HCT116 (cell line): ENCODE results near the gene C10orf90. TPM values are rescaled to one million over a fixed set of nuclear protein-coding genes. Genes with fewer than 3 reads are reported as not detected.

Source experiments
- ATAC-seq: fragments of 200-7000 bp; cut with Tn5 transposase; 2 replicates; pipeline ENCODE4 v1.9.1; 2020; ENCODE audit warnings: mild to moderate bottlenecking, moderate library complexity
- BruUV-seq: library from RNA; stranded (reverse); fragments of 400-500 nt; replicated peaks from 2 replicates; lab custom pipeline; 2021; lab: Mats Ljungman, UMichigan
- CTCF ChIA-PET: fragments of 300-600 bp; sonication (Branson Sonifier 250); formaldehyde crosslinking; loops from one replicate; lab custom pipeline; 2021; ENCODE audit warnings: antibody characterized with exemption; lab: Charles Lee
- POLR2A ChIA-PET: fragments of 300-600, 350-600 bp; sonication (Branson Sonifier 250); formaldehyde crosslinking; loops from one replicate; lab custom pipeline; 2021; ENCODE audit warnings: antibody characterized with exemption; lab: Charles Lee
- RAD21 ChIA-PET, 2 experiments: fragments of 300-600 bp; sonication (Branson Sonifier 250); formaldehyde crosslinking; loops; one replicate each; lab custom pipeline; 2023; ENCODE audit warnings: low total read pairs in 2 of 2; ENCODE audit not compliant: uncharacterized antibody in 2 of 2, unreplicated experiment in 2 of 2, low non-redundant PET in 1 of 2; lab: Charles Lee
- DNase-seq: peaks from one replicate; pipeline ENCODE4 v3.0.0-alpha.2; 2010; ENCODE audit warnings: low read depth, low spot score
- H2AFZ ChIP-seq: fragments of 200-600 bp; shearing (Covaris generic), sonication (generic); 2 replicates; pipeline ENCODE4 v1.6.1; 2017; ENCODE audit warnings: low read depth, mixed run types, mixed read lengths, antibody characterized with exemption, low read length; ENCODE audit not compliant: poor library complexity, severe bottlenecking
- H3K27ac ChIP-seq: 2 replicates; pipeline ENCODE4 v1.5.1; 2012; ENCODE audit warnings: low read depth, low read length
- H3K27me3 ChIP-seq: fragments of 200-600 bp; sonication (generic); 2 replicates; pipeline ENCODE4 v1.6.1; 2016; ENCODE audit warnings: mixed run types, low read length, mixed read lengths; ENCODE audit not compliant: insufficient read depth
- H3K36me3 ChIP-seq, 2 experiments: fragments of 200-500 bp in 1 of 2; fragments of 200-600 bp in 1 of 2; sonication (Bioruptor generic) in 1 of 2; sonication (generic) in 1 of 2; 2 replicates each; pipeline versions ENCODE4 v1.5.1 to v1.6.1; 2014 to 2016; ENCODE audit warnings: low read length in 2 of 2, inconsistent platforms in 1 of 2, mixed read lengths in 1 of 2, mixed run types in 1 of 2; ENCODE audit not compliant: insufficient read depth in 2 of 2, control insufficient read depth in 1 of 2
- H3K4me1 ChIP-seq, 2 experiments: fragments of 200-600 bp in 1 of 2; sonication (generic) in 1 of 2; 2 replicates each; pipeline versions ENCODE4 v1.5.1 to v1.6.1; 2012 to 2017; ENCODE audit warnings: low read length in 2 of 2, inconsistent platforms in 1 of 2, mild to moderate bottlenecking in 1 of 2, mixed read lengths in 1 of 2, mixed run types in 1 of 2, moderate library complexity in 1 of 2; ENCODE audit not compliant: insufficient read depth in 2 of 2, control insufficient read depth in 1 of 2
- H3K4me2 ChIP-seq: fragments of 200-600 bp; sonication (generic); 2 replicates; pipeline ENCODE4 v1.6.1; 2017; ENCODE audit warnings: mixed run types, low read length, mixed read lengths
- H3K4me3 ChIP-seq, 2 experiments: fragments of 200-600 bp in 1 of 2; sonication (generic) in 1 of 2; replicated peaks in 1 of 2; 2 replicates each; pipeline ENCODE4 v1.5.1; 2011 to 2016; ENCODE audit warnings: low read length in 2 of 2, control low read depth in 1 of 2, low read depth in 1 of 2, mild to moderate bottlenecking in 1 of 2, mixed read lengths in 1 of 2, mixed run types in 1 of 2
- H3K79me2 ChIP-seq: fragments of 200-600 bp; sonication (generic); 2 replicates; pipeline ENCODE4 v1.6.1; 2017; ENCODE audit warnings: mild to moderate bottlenecking, mixed run types, low read length, moderate library complexity, mixed read lengths; ENCODE audit not compliant: insufficient read depth
- H3K9ac ChIP-seq: fragments of 200-600 bp; sonication (generic); 2 replicates; pipeline ENCODE4 v1.6.1; 2016; ENCODE audit warnings: low read length, mixed read lengths
- H3K9me2 ChIP-seq: fragments of 200-600 bp; sonication (generic), shearing (Covaris generic); 2 replicates; pipeline ENCODE4 v1.6.1; 2017; ENCODE audit warnings: mixed run types, mild to moderate bottlenecking, moderate library complexity; ENCODE audit not compliant: insufficient read depth
- H3K9me3 ChIP-seq, 2 experiments: fragments of 200-500 bp in 1 of 2; fragments of 200-600 bp in 1 of 2; sonication (Bioruptor generic) in 1 of 2; sonication (generic) in 1 of 2; 2 replicates each; pipeline ENCODE4 v1.6.1; 2014 to 2017; ENCODE audit warnings: low read length in 2 of 2, mixed read lengths in 2 of 2, inconsistent platforms in 1 of 2, low read depth in 1 of 2, mild to moderate bottlenecking in 1 of 2, mixed run types in 1 of 2, moderate library complexity in 1 of 2; ENCODE audit not compliant: control insufficient read depth in 1 of 2, insufficient read depth in 1 of 2
- H4K20me1 ChIP-seq: fragments of 200-600 bp; sonication (generic), shearing (Covaris generic); 2 replicates; pipeline ENCODE4 v1.6.1; 2017; ENCODE audit warnings: mixed run types, mild to moderate bottlenecking, moderate library complexity; ENCODE audit not compliant: insufficient read depth
- CBX3 ChIP-seq: IDR thresholded peaks from 2 replicates; pipeline ENCODE4 v1.6.1; 2012; ENCODE audit warnings: low read depth
- CEBPB ChIP-seq: IDR thresholded peaks from 2 replicates; pipeline ENCODE4 v1.6.1; 2012; ENCODE audit warnings: low read depth
- MAX ChIP-seq: IDR thresholded peaks from 2 replicates; pipeline ENCODE4 v1.6.1; 2012
- POLR2A ChIP-seq: IDR thresholded peaks from 2 replicates; pipeline ENCODE4 v1.7.0; 2011; ENCODE audit warnings: borderline replicate concordance; ENCODE audit not compliant: insufficient read depth, insufficient read length; ENCODE audit errors: extremely low read depth
- RAD21 ChIP-seq: IDR thresholded peaks from 2 replicates; pipeline ENCODE4 v1.6.1; 2012; ENCODE audit warnings: low read depth, mild to moderate bottlenecking
- SIN3A ChIP-seq: IDR thresholded peaks from 2 replicates; pipeline ENCODE4 v1.6.1; 2012; ENCODE audit warnings: low read depth
- SP1 ChIP-seq: IDR thresholded peaks from 2 replicates; pipeline ENCODE4 v1.6.1; 2012; ENCODE audit warnings: low read depth
- ZNF274 ChIP-seq: fragments of 200-500 bp; sonication (Bioruptor generic); IDR thresholded peaks from 2 replicates; pipeline ENCODE4 v1.6.1; 2014; ENCODE audit warnings: mild to moderate bottlenecking, low read depth, low read length, inconsistent platforms
- intact Hi-C: fragments of 100-400 bp; cut with micrococcal nuclease; formaldehyde crosslinking; loops from 2 replicates; pipeline ENCODE4 v1.10.0; 2022
- total RNA-seq: library from RNA; stranded (reverse); gene quantifications from one replicate; pipeline ENCODE4 v1.2.1, GENCODE V29; 2021; ENCODE audit not compliant: unreplicated experiment
- TF ChIP-seq, protein P1 (sequence below), 3 experiments: fragments of 200-600 bp in 1 of 3; sonication (generic) in 1 of 3; IDR thresholded peaks in 2 of 3; conservative IDR thresholded peaks in 1 of 3; 2 replicates each; pipeline ENCODE4 v1.5.1; 2012 to 2017; ENCODE audit warnings: low read depth in 2 of 3, low read length in 2 of 3, antibody characterized with exemption in 1 of 3, borderline replicate concordance in 1 of 3, control low read depth in 1 of 3, mild to moderate bottlenecking in 1 of 3, mixed read lengths in 1 of 3, mixed run types in 1 of 3, moderate library complexity in 1 of 3; ENCODE audit not compliant: insufficient read depth in 1 of 3

The C10orf90 gene
- total RNA-seq, 1 experiment from 2014 or later = not detected

GRCh38 chr10:126663880-126664279 lies 6.6 kb downstream of the C10orf90 start:
- peaks cover 58% of the 10 kb centered on the region for H3K27me3 ChIP-seq
- TF ChIP-seq, protein P1, sequence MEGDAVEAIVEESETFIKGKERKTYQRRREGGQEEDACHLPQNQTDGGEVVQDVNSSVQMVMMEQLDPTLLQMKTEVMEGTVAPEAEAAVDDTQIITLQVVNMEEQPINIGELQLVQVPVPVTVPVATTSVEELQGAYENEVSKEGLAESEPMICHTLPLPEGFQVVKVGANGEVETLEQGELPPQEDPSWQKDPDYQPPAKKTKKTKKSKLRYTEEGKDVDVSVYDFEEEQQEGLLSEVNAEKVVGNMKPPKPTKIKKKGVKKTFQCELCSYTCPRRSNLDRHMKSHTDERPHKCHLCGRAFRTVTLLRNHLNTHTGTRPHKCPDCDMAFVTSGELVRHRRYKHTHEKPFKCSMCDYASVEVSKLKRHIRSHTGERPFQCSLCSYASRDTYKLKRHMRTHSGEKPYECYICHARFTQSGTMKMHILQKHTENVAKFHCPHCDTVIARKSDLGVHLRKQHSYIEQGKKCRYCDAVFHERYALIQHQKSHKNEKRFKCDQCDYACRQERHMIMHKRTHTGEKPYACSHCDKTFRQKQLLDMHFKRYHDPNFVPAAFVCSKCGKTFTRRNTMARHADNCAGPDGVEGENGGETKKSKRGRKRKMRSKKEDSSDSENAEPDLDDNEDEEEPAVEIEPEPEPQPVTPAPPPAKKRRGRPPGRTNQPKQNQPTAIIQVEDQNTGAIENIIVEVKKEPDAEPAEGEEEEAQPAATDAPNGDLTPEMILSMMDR (IDR thresholded peaks at IDR 0.05 in 2 of 3, conservative IDR thresholded peaks at IDR 0.05 in 1 of 3; ENCODE audit: borderline replicate concordance in 1 of 3, insufficient read depth in 1 of 3, low read depth in 2 of 3, low read length in 2 of 3) = no peak
- TF ChIP-seq ZNF274 (no peak), RAD21 (no peak), SIN3A (no peak), MAX (no peak), SP1 (no peak), POLR2A (no peak)
- no peak overlapping the region for H2AFZ ChIP-seq
- RAD21 ChIA-PET = no interaction called here
- H3K9me3 ChIP-seq = no peaks in the 10 kb centered on the region
- H3K9me2 ChIP-seq = no peaks in the 10 kb centered on the region
- BruUV-seq = no TSS peak
- POLR2A ChIA-PET = no interaction called here
- no peaks in the 10 kb centered on the region for H3K36me3 ChIP-seq
- CTCF ChIA-PET = no interaction called here
- no peaks in the 10 kb centered on the region for H4K20me1 ChIP-seq
- intact Hi-C loops = no loop called here
- no peak overlapping the region for H3K4me2 ChIP-seq
- no peaks in the 10 kb centered on the region for H3K79me2 ChIP-seq
- H3K4me1 ChIP-seq = no peaks in the 10 kb centered on the region
- H3K9ac ChIP-seq = no peak overlapping the region
- no peak overlapping the region for H3K4me3 ChIP-seq
- no peak for ATAC-seq
- no peak for DNase-seq
- H3K27ac ChIP-seq = no peak overlapping the region

DNA sequence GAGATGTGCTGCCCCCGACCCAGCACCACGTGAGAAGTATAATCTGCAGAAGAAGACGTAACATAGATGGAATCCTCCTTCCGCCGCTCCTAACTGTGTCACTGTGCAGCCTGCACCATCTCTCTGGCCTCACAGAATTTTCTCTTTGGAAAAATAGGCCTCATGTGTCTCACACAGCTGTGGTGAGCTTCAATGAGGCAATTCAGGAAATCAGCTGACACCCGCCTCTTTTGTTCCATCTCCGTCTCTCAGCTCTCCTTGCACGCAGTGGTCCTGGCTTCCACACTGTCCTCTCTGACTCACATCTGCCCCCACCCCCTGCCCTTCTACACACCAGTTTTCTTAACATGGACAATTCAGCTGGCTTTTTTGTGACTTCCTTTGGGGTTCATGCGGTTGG lies 7.2 kb downstream of the C10orf90 start:
- Histone ChIP-seq H3K4me2 (no peak overlapping the region), H3K27me3 (peaks cover 56% of the 10 kb centered on the region), H4K20me1 (no peaks in the 10 kb centered on the region)
- CTCF ChIA-PET = no interaction called here
- no peak for DNase-seq
- RAD21 ChIA-PET = no interaction called here
- POLR2A ChIA-PET = no interaction called here
- TF ChIP-seq CEBPB = no peak
- TF ChIP-seq CBX3 = no peak
- TF ChIP-seq, all 23 proteins: peak for 0
- no peaks in the 10 kb centered on the region for H3K4me1 ChIP-seq
- no peaks in the 10 kb centered on the region for H3K79me2 ChIP-seq
- ATAC-seq = no peak
- H3K9me2 ChIP-seq = no peaks in the 10 kb centered on the region
- H3K36me3 ChIP-seq = no peaks in the 10 kb centered on the region
- H3K9me3 ChIP-seq = no peaks in the 10 kb centered on the region
- no peak overlapping the region for H3K27ac ChIP-seq
- intact Hi-C loops = no loop called here
- no peak overlapping the region for H3K4me3 ChIP-seq
- H2AFZ ChIP-seq = no peak overlapping the region
- BruUV-seq = no TSS peak
- no peak overlapping the region for H3K9ac ChIP-seq
